Left kidney (tissue), 2 donors: ENCODE results near the gene SNRNP70. TPM values are rescaled to one million over a fixed set of nuclear protein-coding genes. Genes with fewer than 3 reads are reported as not detected.
A peak's percentile ranks its signal among the peaks of the same experiment; 100 is the strongest.

Experiments
- DNase-seq: peaks from one replicate; pipeline ENCODE4 v3.0.0-alpha.2; 2013
- polyA plus RNA-seq: library from polyadenylated mRNA; unstranded; fragments of 120-200 nt; gene quantifications from one replicate; pipeline ENCODE4 v1.2.1, GENCODE V29; 2013; ENCODE audit not compliant: insufficient read length

Gene SNRNP70
- polyA plus RNA-seq, 1 donor = 354 TPM

GRCh38 chr19:49094505-49095482 lies 9.5 kb downstream of the SNRNP70 start:
- no peak for DNase-seq

- peak; percentile 65 for DNase-seq
These were observed 12.4 kb downstream of the SNRNP70 start for GRCh38 chr19:49097453-49098288.

GRCh38 chr19:49098795-49099194 lies 13.5 kb downstream of the SNRNP70 start:
- DNase-seq = no peak

GRCh38 chr19:49101160-49101559 lies 15.9 kb downstream of the SNRNP70 start:
- no peak for DNase-seq

GRCh38 chr19:49102303-49102702 lies 17.1 kb downstream of the SNRNP70 start:
- no peak for DNase-seq

- no peak for DNase-seq
These were observed 18.3 kb downstream of the SNRNP70 start for GRCh38 chr19:49103331-49104085.

GRCh38 chr19:49104229-49104864 lies 19.1 kb downstream of the SNRNP70 start:
- DNase-seq = peak; percentile 55

GRCh38 chr19:49106648-49107135 lies 21.4 kb downstream of the SNRNP70 start:
- no peak for DNase-seq

- DNase-seq = no peak
These were observed 22.6 kb downstream of the SNRNP70 start for GRCh38 chr19:49107625-49108459.

GRCh38 chr19:49109051-49109450 lies 23.8 kb downstream of the SNRNP70 start:
- DNase-seq = no peak

GRCh38 chr19:49109569-49110233 lies 24.4 kb downstream of the SNRNP70 start:
- no peak for DNase-seq

GRCh38 chr19:49110567-49110966 lies 25.3 kb downstream of the SNRNP70 start:
- DNase-seq = no peak

GRCh38 chr19:49111218-49111998 lies 26.2 kb downstream of the SNRNP70 start:
- DNase-seq = no peak

- peak; percentile 66 for DNase-seq
These were observed 28.7 kb downstream of the SNRNP70 start, which contains the start of gene LIN7B for GRCh38 chr19:49113762-49114629. Gene LIN7B, plus strand, starts transcription at chr19:49114370. Its CDS starts 35 bp downstream, at chr19:49114405.

GRCh38 chr19:49114630-49115363 lies 29.5 kb downstream of the SNRNP70 start:
- DNase-seq = peak; percentile 61

GRCh38 chr19:49116544-49116943 lies 31.3 kb downstream of the SNRNP70 start:
- DNase-seq = no peak
